H1 (cell line): ENCODE measurements around the gene MLN. TPM values are rescaled to one million over a fixed set of nuclear protein-coding genes. Genes with fewer than 3 reads are reported as not detected.
A peak's percentile ranks its signal among the peaks of the same experiment; 100 is the strongest.

Source experiments
- CTCF ChIA-PET: fragments of 300-600 bp; sonication (Branson Sonifier 250); formaldehyde crosslinking; loops from one replicate; lab custom pipeline; 2021; ENCODE audit not compliant: partially characterized antibody; lab: Charles Lee
- POLR2A ChIA-PET: fragments of 300-600 bp; sonication (Branson Sonifier 250); formaldehyde crosslinking; loops from one replicate; lab custom pipeline; 2021; ENCODE audit warnings: inconsistent platforms; ENCODE audit not compliant: partially characterized antibody; lab: Charles Lee
- DNase-seq, 2 experiments: peaks; one replicate each; pipeline versions ENCODE4 v3.0.0 to v3.0.0-alpha.2; 2010 to 2022; ENCODE audit warnings: low spot score in 2 of 2, low read depth in 1 of 2, mixed read lengths in 1 of 2
- FAIRE-seq: peaks from 2 replicates; lab custom pipeline; 2011; peaks lifted over from hg19 to GRCh38; lab: Jason Lieb, UNC
- H2AFZ ChIP-seq: 2 replicates; pipeline ENCODE4 v1.8.1; 2012; ENCODE audit warnings: low read length, inconsistent platforms
- H2AK5ac ChIP-seq: 2 replicates; pipeline ENCODE4 v1.6.1; 2013; ENCODE audit warnings: low read depth, low read length
- H2BK120ac ChIP-seq: replicated peaks from 2 replicates; pipeline ENCODE3; 2013; ENCODE audit warnings: low read depth, low read length, inconsistent platforms
- H2BK12ac ChIP-seq: 2 replicates; pipeline ENCODE4 v1.6.1; 2013; ENCODE audit warnings: low read depth, low read length
- H2BK15ac ChIP-seq: 2 replicates; pipeline ENCODE4 v1.6.1; 2013; ENCODE audit warnings: low read length
- H2BK20ac ChIP-seq: 2 replicates; pipeline ENCODE4 v1.6.1; 2013; ENCODE audit warnings: low read length
- H2BK5ac ChIP-seq: 2 replicates; pipeline ENCODE4 v1.6.1; 2013; ENCODE audit warnings: low read depth, low read length
- H3K14ac ChIP-seq: 2 replicates; pipeline ENCODE4 v1.6.1; 2013; ENCODE audit warnings: inconsistent platforms; ENCODE audit not compliant: insufficient read length
- H3K18ac ChIP-seq: 2 replicates; pipeline ENCODE4 v1.6.1; 2013; ENCODE audit warnings: low read length; ENCODE audit errors: extremely low read depth
- H3K23ac ChIP-seq: 2 replicates; pipeline ENCODE4 v1.6.1; 2013; ENCODE audit warnings: inconsistent platforms; ENCODE audit not compliant: insufficient read length
- H3K23me2 ChIP-seq: 2 replicates; pipeline ENCODE4 v1.6.1; 2013; ENCODE audit warnings: low read depth, low read length
- H3K27ac ChIP-seq: 2 replicates; pipeline ENCODE4 v1.6.1; 2011; ENCODE audit warnings: low read depth, low read length, inconsistent platforms
- H3K27me3 ChIP-seq, 4 experiments: replicated peaks in 1 of 4; 1 replicate in 1 of 4; 2 replicates in 3 of 4; pipeline versions ENCODE4 v1.6.1 to v1.8.1; 2011 to 2013; ENCODE audit warnings: low read length in 3 of 4, mild to moderate bottlenecking in 3 of 4, inconsistent platforms in 2 of 4, mixed read lengths in 2 of 4, moderate library complexity in 1 of 4; ENCODE audit not compliant: control insufficient read depth in 3 of 4, insufficient read depth in 3 of 4; ENCODE audit errors: extremely low read depth in 1 of 4
- H3K36me3 ChIP-seq, 4 experiments: 2 replicates each; pipeline versions ENCODE4 v1.6.1 to v1.8.1; 2011 to 2013; ENCODE audit warnings: mild to moderate bottlenecking in 4 of 4, low read length in 3 of 4, moderate library complexity in 2 of 4, control low read depth in 1 of 4, inconsistent platforms in 1 of 4; ENCODE audit not compliant: insufficient read depth in 4 of 4, control insufficient read depth in 2 of 4
- H3K4ac ChIP-seq: replicated peaks from 2 replicates; pipeline ENCODE3; 2013; ENCODE audit warnings: low read length, low read depth, mixed read lengths, inconsistent platforms; ENCODE audit not compliant: insufficient read length
- H3K4me1 ChIP-seq, 4 experiments: replicated peaks in 1 of 4; 1 replicate in 1 of 4; 2 replicates in 3 of 4; pipeline versions ENCODE4 v1.6.1 to v1.8.1; 2011 to 2013; ENCODE audit warnings: low read length in 3 of 4, inconsistent platforms in 2 of 4, mixed read lengths in 1 of 4; ENCODE audit not compliant: insufficient read depth in 4 of 4, control insufficient read depth in 3 of 4
- H3K4me2 ChIP-seq, 2 experiments: 2 replicates each; pipeline versions ENCODE4 v1.6.1 to v1.8.1; 2011 to 2013; ENCODE audit warnings: low read depth in 2 of 2, low read length in 2 of 2, control low read depth in 1 of 2, inconsistent platforms in 1 of 2, mild to moderate bottlenecking in 1 of 2; ENCODE audit not compliant: insufficient read depth in 1 of 2
- H3K4me3 ChIP-seq, 4 experiments: fragments of 200-600, 300-600 bp in 1 of 4; sonication (generic), shearing (Covaris generic), sonication (Bioruptor Twin) in 1 of 4; 2 replicates each; pipeline versions ENCODE4 v1.5.1 to v1.8.1; 2011 to 2016; ENCODE audit warnings: low read length in 4 of 4, low read depth in 3 of 4, control low read depth in 2 of 4, inconsistent platforms in 2 of 4, mild to moderate bottlenecking in 2 of 4, mixed read lengths in 1 of 4, moderate library complexity in 1 of 4; ENCODE audit not compliant: insufficient read depth in 2 of 4; ENCODE audit errors: extremely low read depth in 1 of 4
- H3K56ac ChIP-seq: replicated peaks from 2 replicates; pipeline ENCODE3; 2013; ENCODE audit warnings: low read depth, mild to moderate bottlenecking, mixed read lengths, low read length, inconsistent platforms; ENCODE audit not compliant: insufficient read length
- H3K79me1 ChIP-seq: 2 replicates; pipeline ENCODE4 v1.6.1; 2013; ENCODE audit warnings: low read depth, low read length, control low read depth
- H3K79me2 ChIP-seq, 2 experiments: 2 replicates each; pipeline versions ENCODE4 v1.6.1 to v1.8.1; 2012 to 2013; ENCODE audit warnings: low read length in 2 of 2, mild to moderate bottlenecking in 2 of 2, inconsistent platforms in 1 of 2; ENCODE audit not compliant: insufficient read depth in 2 of 2, control insufficient read depth in 1 of 2
- H3K9ac ChIP-seq, 4 experiments: replicated peaks in 1 of 4; 1 replicate in 1 of 4; 2 replicates in 3 of 4; pipeline versions ENCODE4 v1.6.1 to v1.8.1; 2011 to 2013; ENCODE audit warnings: low read depth in 3 of 4, low read length in 3 of 4, control low read depth in 2 of 4, mild to moderate bottlenecking in 2 of 4, moderate library complexity in 2 of 4, inconsistent platforms in 1 of 4; ENCODE audit errors: extremely low read depth in 1 of 4
- H3K9me3 ChIP-seq, 2 experiments: 2 replicates each; pipeline versions ENCODE4 v1.6.1 to v1.8.1; 2012 to 2013; ENCODE audit warnings: mild to moderate bottlenecking in 2 of 2, moderate library complexity in 2 of 2, control low read depth in 1 of 2, inconsistent platforms in 1 of 2, low read depth in 1 of 2, low read length in 1 of 2, mixed read lengths in 1 of 2; ENCODE audit not compliant: insufficient read depth in 2 of 2
- H4K20me1 ChIP-seq, 2 experiments: replicated peaks in 1 of 2; 2 replicates each; pipeline versions ENCODE3 to v1.8.1; 2011 to 2013; ENCODE audit warnings: inconsistent platforms in 2 of 2, low read length in 2 of 2, mild to moderate bottlenecking in 1 of 2; ENCODE audit not compliant: insufficient read depth in 2 of 2, control insufficient read depth in 1 of 2
- H4K5ac ChIP-seq: 2 replicates; pipeline ENCODE4 v1.6.1; 2013; ENCODE audit warnings: low read length, low read depth, mixed read lengths, inconsistent platforms; ENCODE audit not compliant: insufficient read length
- H4K8ac ChIP-seq: 2 replicates; pipeline ENCODE4 v1.8.0; 2013; ENCODE audit warnings: mild to moderate bottlenecking, moderate library complexity, low read length, inconsistent platforms; ENCODE audit not compliant: insufficient read depth; ENCODE audit errors: extremely low read depth
- H4K91ac ChIP-seq: replicated peaks from 2 replicates; pipeline ENCODE3; 2013; ENCODE audit warnings: low read length, mixed read lengths, inconsistent platforms; ENCODE audit not compliant: insufficient read length
- ASH2L ChIP-seq: fragments of 200-600, 300-600 bp; sonication (generic); IDR thresholded peaks from one replicate; pipeline ENCODE4 v1.7.1; 2017; ENCODE audit warnings: low read length
- CBX5 ChIP-seq: fragments of 300-800, 300-1000 bp; sonication (generic); IDR thresholded peaks from 2 replicates; pipeline ENCODE4 v1.7.1; 2016; ENCODE audit warnings: antibody characterized with exemption, low read length, low read depth
- CHD2 ChIP-seq: IDR thresholded peaks from 2 replicates; pipeline ENCODE4 v1.6.1; 2012; ENCODE audit warnings: low read length, improper control_type of control experiment
- NRF1 ChIP-seq: IDR thresholded peaks from 2 replicates; pipeline ENCODE4 v1.6.1; 2011; ENCODE audit warnings: mild to moderate bottlenecking, low read depth, low read length, improper control_type of control experiment
- SRF ChIP-seq: IDR thresholded peaks from 2 replicates; pipeline ENCODE4 v1.6.1; 2011; ENCODE audit warnings: mild to moderate bottlenecking, low read depth, low read length, moderate library complexity
- TAF1 ChIP-seq: IDR thresholded peaks from 2 replicates; pipeline ENCODE4 v1.6.1; 2011; ENCODE audit warnings: mild to moderate bottlenecking, low read depth, low read length
- WGBS, 2 experiments: shearing (Covaris generic) in 1 of 2; methylation state at CpG; one replicate each; pipeline versions ENCODE4 v1.1.6 to v1.1.7; 2013 to 2015; ENCODE audit warnings: low lambda C conversion rate in 2 of 2, mixed read lengths in 2 of 2, inconsistent platforms in 1 of 2, low coverage in 1 of 2, missing lambda C conversion rate in 1 of 2; ENCODE audit not compliant: insufficient replicate concordance in 2 of 2, insufficient coverage in 1 of 2, insufficient read length in 1 of 2; ENCODE audit errors: extremely low coverage in 1 of 2, missing lambda C conversion rate in 1 of 2; 5-methylcytosine and 5-hydroxymethylcytosine counted together
- polyA plus RNA-seq, 7 experiments: library from polyadenylated mRNA; depleted of rRNA in 3 of 7; stranded (reverse) in 5 of 7; unstranded in 2 of 7; fragments of >200 nt in 5 of 7; fragments of 200-250 nt in 2 of 7; gene quantifications; 1 replicate in 5 of 7; 2 replicates in 1 of 7; 4 replicates in 1 of 7; pipeline versions ENCODE4 v1.2.1 to v1.2.3, GENCODE V29; 2011 to 2013; ENCODE audit warnings: missing spikeins in 2 of 7, mixed read lengths in 2 of 7
- total RNA-seq: library from RNA; stranded (reverse); fragmentation: NEBNext Ultra II Directional; extraction: Animal tissue kit (Norgen Biotek cat#: 25700); gene quantifications from 2 replicates; pipeline ENCODE4 v1.2.1, GENCODE V29; 2021
- TF ChIP-seq, protein P1 (sequence below): IDR thresholded peaks from 2 replicates; pipeline ENCODE4 v1.6.1; 2012; ENCODE audit warnings: inconsistent platforms

MLN gene
- total and polyA plus RNA-seq, 2 of the 8 experiments (the other 6 are each of a cell fraction or from before 2014, with no cell fraction given) = not detected

DNA sequence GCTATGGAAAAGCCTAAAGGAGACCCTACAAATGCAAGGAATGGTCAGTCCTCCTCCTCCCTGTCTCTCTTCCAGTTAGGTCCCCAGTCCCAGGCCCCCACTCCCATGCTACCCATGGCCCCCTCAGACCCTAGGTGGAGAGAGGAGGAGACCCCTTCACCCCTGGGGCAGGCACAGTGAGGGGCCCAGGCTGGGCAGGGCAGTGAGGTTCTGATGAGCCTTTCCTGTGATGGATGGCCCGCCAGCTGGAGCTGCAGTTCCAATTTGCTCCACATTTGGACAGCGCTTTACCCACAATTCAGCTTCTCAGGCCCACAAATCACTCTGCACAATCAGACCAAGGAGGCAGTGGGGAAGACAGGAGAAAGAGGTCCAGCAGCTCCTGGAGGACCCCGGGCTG is 37.3 kb upstream of the MLN start:
- no peak overlapping the region for H3K23ac ChIP-seq
- ChIA-PET POLR2A (interaction anchor here (0.9 to 1.5 kb wide), 4 partner anchors 15 to 126 kb away, joined by 3 read pairs; no protein-coding TSS in a partner anchor), CTCF (interaction anchor here (1.0 to 6.0 kb wide), 8 partner anchors 8 to 187 kb away, joined by 4 to 49 read pairs (median 6); no protein-coding TSS in a partner anchor)
- H2BK5ac ChIP-seq = no peak overlapping the region
- H4K91ac ChIP-seq = no peak overlapping the region
- no peak for DNase-seq
- H4K20me1 ChIP-seq = no peaks in the 10 kb centered on the region
- H3K9me3 ChIP-seq = peaks cover 4 to 7% of the 10 kb centered on the region in 2 experiments; a peak in 3 of 4 replicates
- no peak overlapping the region for H3K9ac ChIP-seq
- H3K27me3 ChIP-seq = 0 out of 7 replicates have a peak, but pooled peaks cover 0 to 3% (median 0%) of the 10 kb centered on the region in 4 experiments
- FAIRE-seq = no peak
- no peaks in the 10 kb centered on the region for H3K79me2 ChIP-seq
- H2BK15ac ChIP-seq = no peak overlapping the region
- no peak overlapping the region for H2AFZ ChIP-seq
- no peak overlapping the region for H3K18ac ChIP-seq
- no peak overlapping the region for H3K27ac ChIP-seq
- H2AK5ac ChIP-seq = no peak overlapping the region
- H4K5ac ChIP-seq = no peak overlapping the region
- H2BK20ac ChIP-seq = no peak overlapping the region
- no peaks in the 10 kb centered on the region for H3K36me3 ChIP-seq
- no peak overlapping the region for H3K56ac ChIP-seq
- H3K14ac ChIP-seq = no peak overlapping the region
- peak overlapping the region; percentile 23; the same call in 1 of the 2 replicates for H4K8ac ChIP-seq
- TF ChIP-seq CBX5 = no peak
- no peak for TF ChIP-seq NRF1
- no peak for TF ChIP-seq TAF1
- no peak for TF ChIP-seq ASH2L
- no peak for TF ChIP-seq CHD2
- TF ChIP-seq SRF = no peak
- TF ChIP-seq, protein P1, sequence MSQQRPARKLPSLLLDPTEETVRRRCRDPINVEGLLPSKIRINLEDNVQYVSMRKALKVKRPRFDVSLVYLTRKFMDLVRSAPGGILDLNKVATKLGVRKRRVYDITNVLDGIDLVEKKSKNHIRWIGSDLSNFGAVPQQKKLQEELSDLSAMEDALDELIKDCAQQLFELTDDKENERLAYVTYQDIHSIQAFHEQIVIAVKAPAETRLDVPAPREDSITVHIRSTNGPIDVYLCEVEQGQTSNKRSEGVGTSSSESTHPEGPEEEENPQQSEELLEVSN = no peak
- H3K4me1 ChIP-seq = peaks cover 0 to 19% (median 11%) of the 10 kb centered on the region in 4 experiments; a peak in 6 of 7 replicates
- H3K23me2 ChIP-seq = no peaks in the 10 kb centered on the region
- H3K4me3 ChIP-seq = no peak overlapping the region
- H2BK12ac ChIP-seq = no peak overlapping the region
- no peak overlapping the region for H3K4ac ChIP-seq
- no peaks in the 10 kb centered on the region for H3K79me1 ChIP-seq
- 85% methylated on average over 3 of the region's 3 CpGs; no CpG with 5 or more reads in 1 of the 2 experiments for WGBS, 2 experiments
- H3K4me2 ChIP-seq = no peak overlapping the region
- H2BK120ac ChIP-seq = no peak overlapping the region
